ENCODE results near the gene HMGCL.
"Not testable (repeated sequence)": the region's sequence is repeated elsewhere in the genome, so short reads cannot be mapped to it uniquely, and the experiment has no call there.

Gene HMGCL

GRCh38 chr1:23825076-23825761, at the start of gene HMGCL:
HMGCL (minus strand) TSS chr1:23825429; CDS start chr1:23825415, 14 bp downstream.
- DNase-seq, result peak; percentile 86

GRCh38 chr1:23872421-23872820, 47.2 kb upstream of the HMGCL start:
- no peak for DNase-seq

GRCh38 chr1:23869051-23869450, 43.8 kb upstream of the HMGCL start:
- DNase-seq, result peak; percentile 20

GRCh38 chr1:23868557-23869016, 43.4 kb upstream of the HMGCL start:
- peak; percentile 69 for DNase-seq

- peak; percentile 97 for DNase-seq
Observed at GRCh38 chr1:23867895-23868556, 42.8 kb upstream of the HMGCL start, which contains the start of gene FUCA1. FUCA1 (minus strand) TSS chr1:23868290; CDS start chr1:23868286, 4 bp downstream.

- peak; percentile 63 for DNase-seq
Observed at GRCh38 chr1:23867542-23867894, 42.3 kb upstream of the HMGCL start.

GRCh38 chr1:23865543-23865930, 40.3 kb upstream of the HMGCL start:
- DNase-seq, result no peak

- DNase-seq, result no peak
Observed at GRCh38 chr1:23864801-23865542, 39.7 kb upstream of the HMGCL start.

- DNase-seq, result no peak
Observed at GRCh38 chr1:23862640-23863039, 37.4 kb upstream of the HMGCL start.

GRCh38 chr1:23854568-23854967, 29.3 kb upstream of the HMGCL start:
- no peak for DNase-seq

- DNase-seq, result not testable (repeated sequence)
Observed at GRCh38 chr1:23853124-23853523, 27.9 kb upstream of the HMGCL start.

GRCh38 chr1:23851406-23851805, 26.2 kb upstream of the HMGCL start:
- not testable (repeated sequence) for DNase-seq

- DNase-seq, result no peak
Observed at GRCh38 chr1:23848673-23849616, 23.7 kb upstream of the HMGCL start.

- DNase-seq, result not testable (repeated sequence)
Observed at GRCh38 chr1:23847482-23848095, 22.4 kb upstream of the HMGCL start.

GRCh38 chr1:23845163-23845562, 19.9 kb upstream of the HMGCL start:
- DNase-seq, result no peak

GRCh38 chr1:23843644-23844043, 18.4 kb upstream of the HMGCL start:
- no peak for DNase-seq

GRCh38 chr1:23838401-23838866, 13.2 kb upstream of the HMGCL start:
- peak; percentile 48 for DNase-seq

- DNase-seq, result no peak
Observed at GRCh38 chr1:23837908-23838307, 12.7 kb upstream of the HMGCL start.

- no peak for DNase-seq
Observed at GRCh38 chr1:23836037-23836436, 10.8 kb upstream of the HMGCL start.

- DNase-seq, result not testable (repeated sequence)
Observed at GRCh38 chr1:23834156-23834555, 8.9 kb upstream of the HMGCL start.

GRCh38 chr1:23827717-23828116, 2.5 kb upstream of the HMGCL start:
- no peak for DNase-seq

- not testable (repeated sequence) for DNase-seq
Observed at GRCh38 chr1:23826590-23826989, 1.4 kb upstream of the HMGCL start.

Data from NCI-H146 (cell line).